SW480 (cell line): ENCODE data around the gene TMEM101.
"Not testable (repeated sequence)": the region's sequence is repeated elsewhere in the genome, so short reads cannot be mapped to it uniquely, and the experiment has no call there.

Experiments
- DNase-seq: peaks from one replicate; pipeline ENCODE4 v3.0.0-alpha.2; 2016; ENCODE audit warnings: low spot score

TMEM101 gene

GRCh38 chr17:44014437-44015172 lies at the start of gene TMEM101:
Gene TMEM101 (minus strand): TSS chr17:44014963. CDS start chr17:44014952, 11 bp downstream.
- DNase-seq: peak; percentile 92

GRCh38 chr17:44063704-44064639 lies 49.2 kb upstream of the TMEM101 start:
- DNase-seq: no peak

- no peak for DNase-seq
Observed at GRCh38 chr17:44062871-44063270, 48.1 kb upstream of the TMEM101 start.

- no peak for DNase-seq
Observed at GRCh38 chr17:44061446-44061845, 46.7 kb upstream of the TMEM101 start.

GRCh38 chr17:44059101-44059892 lies 44.5 kb upstream of the TMEM101 start:
- no peak for DNase-seq

GRCh38 chr17:44053125-44053872 lies 38.5 kb upstream of the TMEM101 start:
- DNase-seq: no peak

- no peak for DNase-seq
Observed at GRCh38 chr17:44049294-44050060, 34.7 kb upstream of the TMEM101 start.

- DNase-seq: not testable (repeated sequence)
Observed at GRCh38 chr17:44046893-44047292, 32.1 kb upstream of the TMEM101 start.

GRCh38 chr17:44045486-44045885 lies 30.7 kb upstream of the TMEM101 start:
- no peak for DNase-seq

GRCh38 chr17:44044071-44044470 lies 29.3 kb upstream of the TMEM101 start:
- no peak for DNase-seq

GRCh38 chr17:44043272-44043696 lies 28.5 kb upstream of the TMEM101 start:
- DNase-seq: no peak

GRCh38 chr17:44039829-44040635 lies 25.3 kb upstream of the TMEM101 start:
- no peak for DNase-seq

- DNase-seq: no peak
Observed at GRCh38 chr17:44038604-44039011, 23.8 kb upstream of the TMEM101 start.

- DNase-seq: no peak
Observed at GRCh38 chr17:44037471-44037870, 22.7 kb upstream of the TMEM101 start.

- DNase-seq: not testable (repeated sequence)
Observed at GRCh38 chr17:44034688-44035087, 19.9 kb upstream of the TMEM101 start.

- no peak for DNase-seq
Observed at GRCh38 chr17:44033861-44034408, 19.2 kb upstream of the TMEM101 start.

GRCh38 chr17:44030482-44030881 lies 15.7 kb upstream of the TMEM101 start:
- DNase-seq: no peak

- no peak for DNase-seq
Observed at GRCh38 chr17:44029736-44030135, 15.0 kb upstream of the TMEM101 start.

- no peak for DNase-seq
Observed at GRCh38 chr17:44024853-44025252, 10.1 kb upstream of the TMEM101 start.
